Germinal center (tissue), 1 donor: ENCODE results near the gene TNXB.
A peak's percentile ranks its signal among the peaks of the same experiment; 100 is the strongest.
"Not testable (repeated sequence)": the region's sequence is repeated elsewhere in the genome, so short reads cannot be mapped to it uniquely, and the experiment has no call there.

ENCODE experiments used
- DNase-seq: peaks from one replicate; pipeline ENCODE4 v3.0.0; 2012; ENCODE audit warnings: mixed read lengths, low spot score

TNXB gene

GRCh38 chr6:32060966-32061655 lies 48.0 kb downstream of the TNXB start:
- no peak for DNase-seq

DNA sequence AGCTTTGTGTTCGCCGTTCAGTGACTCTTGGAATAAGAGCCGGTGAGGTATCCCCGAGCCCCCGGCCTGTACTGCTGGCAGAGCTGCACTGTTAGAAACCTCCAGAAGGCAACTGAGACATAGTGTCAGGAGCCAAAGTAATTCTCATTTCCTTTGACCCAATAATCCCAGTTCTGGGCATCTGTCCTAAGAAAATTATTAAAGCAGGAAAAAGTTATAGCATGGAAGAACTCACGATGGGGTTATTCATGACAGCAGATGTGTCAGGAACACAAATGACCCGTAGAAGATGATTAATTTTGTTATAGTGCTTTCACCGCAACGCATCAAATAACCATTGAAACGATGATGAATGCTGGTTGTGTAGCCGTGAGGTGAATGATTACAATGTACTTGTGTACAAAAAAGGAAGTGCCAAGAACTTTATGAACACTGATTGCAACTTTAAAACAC lies 50.6 kb downstream of the TNXB start:
- DNase-seq: no peak

DNA sequence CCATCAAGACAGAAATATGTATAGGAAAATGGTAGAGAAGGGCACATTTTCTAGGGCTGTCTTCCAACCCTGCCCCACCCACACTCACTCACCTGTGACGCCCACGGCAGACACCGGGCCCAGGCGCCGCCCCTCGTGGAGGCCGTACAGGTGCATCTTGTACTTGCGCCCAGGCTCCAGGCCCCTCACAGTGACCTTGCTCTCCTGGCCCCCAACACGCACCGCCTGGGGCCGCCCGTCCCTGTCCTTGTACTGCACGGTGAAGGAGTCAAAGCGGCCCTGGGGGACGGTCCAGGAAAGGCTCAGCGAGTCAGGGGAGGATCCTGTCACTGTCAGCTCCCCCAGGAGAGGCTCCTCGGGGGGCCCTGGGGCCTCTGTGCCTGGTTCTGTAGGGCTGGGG lies 51.2 kb downstream of the TNXB start:
- no peak for DNase-seq

DNA sequence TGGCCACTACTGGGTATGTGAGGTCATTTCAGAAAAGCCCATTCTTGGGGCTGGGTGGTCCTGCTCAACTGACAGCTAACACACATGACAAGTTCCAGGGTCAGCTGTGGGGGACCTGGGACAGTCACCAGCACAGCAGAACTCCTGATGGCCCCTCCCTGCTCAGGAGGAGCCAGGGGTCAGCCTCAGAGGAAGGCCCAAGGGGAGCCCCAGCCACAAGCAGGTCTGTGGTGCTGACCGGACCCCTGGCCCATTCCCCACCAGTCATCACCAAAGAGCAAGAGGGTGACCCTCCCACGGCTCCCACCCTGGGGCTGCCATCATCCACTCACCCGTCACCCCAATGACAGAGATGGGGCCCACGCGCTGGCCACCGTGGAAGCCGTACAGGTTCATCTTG lies 52.9 kb downstream of the TNXB start:
- DNase-seq: no peak

DNA sequence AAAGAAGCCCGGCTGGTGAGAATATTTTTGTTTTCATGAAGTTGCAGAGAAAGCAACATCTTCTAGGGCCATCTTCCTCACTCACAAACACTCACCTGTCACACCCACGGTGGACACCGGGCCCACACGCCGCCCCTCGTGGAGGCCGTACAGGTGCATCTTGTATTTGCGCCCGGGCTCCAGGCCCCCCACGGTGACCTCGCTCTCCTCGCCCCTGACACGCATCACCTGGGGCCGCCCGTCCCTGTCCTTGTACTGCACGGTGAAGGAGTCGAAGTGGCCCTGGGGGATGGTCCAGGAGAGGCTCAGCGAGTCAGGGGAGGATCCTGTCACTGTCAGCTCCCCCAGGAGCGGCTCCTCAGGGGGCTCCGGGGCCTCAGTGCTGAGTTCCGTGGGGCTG lies 53.4 kb downstream of the TNXB start:
- DNase-seq: not testable (repeated sequence)

GRCh38 chr6:32053314-32053713 lies 55.8 kb downstream of the TNXB start:
- DNase-seq: not testable (repeated sequence)

DNA sequence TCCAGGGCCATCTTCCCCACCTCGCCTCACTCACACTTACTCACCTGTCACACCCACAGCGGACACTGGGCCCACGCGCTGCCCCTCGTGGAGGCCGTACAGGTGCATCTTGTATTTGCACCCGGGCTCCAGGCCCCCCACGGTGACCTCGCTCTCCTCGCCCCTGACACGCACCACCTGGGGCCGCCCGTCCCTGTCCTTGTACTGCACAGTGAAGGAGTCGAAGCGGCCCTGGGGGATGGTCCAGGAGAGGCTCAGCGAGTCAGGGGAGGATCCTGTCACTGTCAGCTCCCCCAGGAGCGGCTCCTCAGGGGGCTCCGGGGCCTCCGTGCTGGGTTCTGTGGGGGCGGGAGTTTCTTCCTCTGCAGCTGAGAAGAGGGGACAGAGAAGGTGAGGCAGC lies 56.5 kb downstream of the TNXB start:
- DNase-seq: not testable (repeated sequence)

- DNase-seq: no peak
Observed at GRCh38 chr6:32050562-32050961, 58.6 kb downstream of the TNXB start.

DNA sequence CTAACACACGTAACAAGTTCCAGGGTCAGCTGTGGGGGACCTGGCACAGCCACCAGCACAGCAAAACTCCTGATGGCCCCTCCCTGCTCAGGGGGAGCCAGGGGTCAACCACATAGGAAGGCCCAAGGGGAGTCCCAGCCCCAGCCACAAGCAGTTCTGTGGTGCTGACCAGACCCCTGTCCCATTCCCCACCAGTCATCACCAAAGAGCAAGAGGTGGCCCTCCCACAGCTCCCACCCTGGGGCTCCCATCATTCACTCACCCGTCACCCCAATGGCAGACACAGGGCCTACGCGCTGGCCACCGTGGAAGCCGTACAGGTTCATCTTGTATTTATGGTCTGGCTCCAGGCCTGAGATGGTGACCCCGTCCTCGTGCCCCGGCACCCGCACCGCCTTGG lies 59.4 kb downstream of the TNXB start:
- DNase-seq: not testable (repeated sequence)

DNA sequence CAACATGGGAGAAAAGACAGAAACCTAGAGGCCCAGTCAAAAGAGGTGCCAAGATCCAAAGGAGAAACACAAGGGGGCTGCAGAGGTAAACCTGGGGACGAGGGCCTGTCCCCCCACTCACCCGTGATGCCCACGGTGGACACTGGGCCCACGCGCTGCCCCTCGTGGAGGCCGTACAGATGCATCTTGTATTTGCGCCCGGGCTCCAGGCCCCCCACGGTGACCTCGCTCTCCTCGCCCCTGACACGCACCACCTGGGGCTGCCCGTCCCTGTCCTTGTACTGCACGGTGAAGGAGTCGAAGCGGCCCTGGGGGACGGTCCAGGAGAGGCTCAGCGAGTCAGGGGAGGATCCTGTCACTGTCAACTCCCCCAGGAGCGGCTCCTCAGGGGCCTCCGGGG lies 60.0 kb downstream of the TNXB start:
- not testable (repeated sequence) for DNase-seq

- DNase-seq: peak; percentile 63
Observed at GRCh38 chr6:32047855-32048766, 61.0 kb downstream of the TNXB start.

GRCh38 chr6:32047539-32047854 lies 61.6 kb downstream of the TNXB start:
- DNase-seq: no peak

- no peak for DNase-seq
Observed at GRCh38 chr6:32047084-32047478, 62.1 kb downstream of the TNXB start.

DNA sequence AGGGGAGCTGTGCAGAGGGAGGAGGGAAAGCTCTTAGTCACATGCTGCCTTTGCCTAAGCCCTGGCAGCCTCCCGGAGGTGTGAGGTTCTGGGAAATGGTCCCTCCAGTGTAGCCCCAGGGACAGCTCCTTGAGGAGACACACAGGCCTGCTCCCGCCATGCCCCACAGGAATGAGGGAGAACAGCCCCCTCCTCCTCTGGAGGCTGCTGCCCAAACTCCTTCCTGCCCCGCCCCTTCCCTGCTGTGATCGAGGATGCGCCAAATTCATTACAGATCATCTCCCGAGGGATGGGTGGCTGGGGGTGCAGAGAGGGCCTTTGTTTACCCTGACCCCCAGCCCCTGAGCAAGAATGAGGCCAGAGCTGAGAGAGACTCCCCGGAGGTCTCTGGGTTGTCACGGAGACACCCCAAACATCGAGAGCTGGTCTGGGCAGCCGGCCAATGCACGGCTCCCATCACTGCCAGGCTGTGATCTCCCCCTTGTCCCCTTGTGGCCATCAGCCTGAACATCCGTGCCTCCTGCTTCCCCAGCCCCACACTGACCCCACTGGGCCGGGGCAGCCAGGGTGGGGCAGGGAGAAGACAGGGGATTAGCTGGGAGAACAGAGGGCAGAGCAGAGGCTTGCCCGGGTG lies 62.6 kb downstream of the TNXB start:
- no peak for DNase-seq

GRCh38 chr6:32045811-32046449 lies 63.2 kb downstream of the TNXB start:
- DNase-seq: no peak

- not testable (repeated sequence) for DNase-seq
Observed at GRCh38 chr6:32044916-32045315, 64.2 kb downstream of the TNXB start.

GRCh38 chr6:32043589-32044380 lies 65.4 kb downstream of the TNXB start:
- DNase-seq: not testable (repeated sequence)

- DNase-seq: not testable (repeated sequence)
Observed at GRCh38 chr6:32042276-32042675, 66.9 kb downstream of the TNXB start.

DNA sequence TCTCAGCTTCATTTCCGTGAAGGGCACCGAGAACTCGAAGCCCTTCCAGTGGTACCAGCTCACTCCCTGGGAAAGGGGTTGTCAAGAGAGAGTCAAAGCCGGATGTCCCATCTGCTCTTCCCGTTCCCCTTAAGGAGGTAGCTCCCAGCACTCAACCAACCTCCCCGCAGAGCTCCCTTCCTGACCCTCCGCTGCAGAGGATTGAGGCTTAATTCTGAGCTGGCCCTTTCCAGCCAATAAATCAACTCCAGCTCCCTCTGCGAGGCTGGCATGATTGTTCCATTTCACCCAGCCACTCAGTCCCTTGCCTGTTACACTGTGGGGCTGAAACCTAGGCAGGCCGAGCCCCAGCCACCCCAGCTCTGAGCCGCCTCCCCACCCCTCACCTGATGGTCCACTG lies 67.8 kb downstream of the TNXB start:
- DNase-seq: not testable (repeated sequence)

- DNase-seq: not testable (repeated sequence)
Observed at GRCh38 chr6:32041050-32041321, 68.2 kb downstream of the TNXB start.

- not testable (repeated sequence) for DNase-seq
Observed at GRCh38 chr6:32040299-32041049, 68.7 kb downstream of the TNXB start.
